ENCODE measurements around the gene IFI16. TPM values are rescaled to one million over a fixed set of nuclear protein-coding genes. Genes with fewer than 3 reads are reported as not detected.

Gene IFI16
- total and polyA plus RNA-seq, 10 of the 15 experiments (the other 5 are each of a cell fraction or from before 2014, with no cell fraction given): 120 to 375 (median 188) TPM

DNA sequence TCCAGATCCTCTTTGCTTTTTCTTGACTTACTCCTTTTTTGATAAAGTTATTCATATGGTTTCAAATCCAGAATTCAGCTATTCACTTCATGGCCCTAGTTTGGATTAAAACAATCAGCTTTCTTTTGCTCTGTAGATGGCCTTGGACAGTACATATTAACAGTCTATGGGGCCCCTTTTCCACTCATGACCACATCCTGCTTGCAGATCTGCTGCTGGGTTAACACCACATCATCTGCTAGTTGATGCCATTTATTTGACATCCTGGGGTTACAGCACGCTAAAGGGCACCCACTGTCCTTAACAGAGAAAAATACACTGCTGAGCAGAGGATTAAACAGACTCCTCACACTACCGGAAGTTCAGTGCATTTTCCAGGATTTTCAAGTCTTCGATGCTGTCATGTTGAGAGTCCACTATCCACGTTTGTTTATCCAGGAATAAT lies 941 bp upstream of the IFI16 start:
- H3K27me3 ChIP-seq (replicated peaks in 1 of 2; ENCODE audit: control insufficient read depth in 2 of 2, insufficient read depth in 2 of 2, low read length in 1 of 2): no peaks in the 10 kb centered on the region
- H3K36me3 ChIP-seq (ENCODE audit: control insufficient read depth in 2 of 2, insufficient read depth in 2 of 2, low read length in 1 of 2): peaks cover 0 to 4% of the 10 kb centered on the region in 2 experiments; a peak in 1 of 4 replicates
- peaks cover 50% of the 10 kb centered on the region for H3K79me2 ChIP-seq (ENCODE audit: control insufficient read depth, insufficient read depth, low read length)
- H3K9ac ChIP-seq (ENCODE audit: control insufficient read depth, insufficient read depth, low read length): peak overlapping the region; percentile 99
- intact Hi-C loops (cut with micrococcal nuclease; ENCODE audit: unreplicated experiment) (loop anchor here (1.0 to 2.0 kb wide), 3 partner anchors 69 to 724 kb away; partner anchors contain the start of gene MNDA), in situ Hi-C loops (cut with MboI) (loop anchor here (5.0 to 10.0 kb wide), 2 partner anchors 176 to 724 kb away; partner anchors contain the start of genes CD1C and MNDA)
- peak; percentile 69 for DNase-seq (ENCODE audit: low read depth, low spot score)
- POLR2A ChIA-PET: interaction anchor here (0.6 to 4.5 kb wide), 7 partner anchors 9 to 1021 kb away, joined by 3 to 46 read pairs (median 3); partner anchors contain the start of gene AIM2
- H3K4me2 ChIP-seq (ENCODE audit: control insufficient read depth, insufficient read depth): peak overlapping the region; percentile 97
- FAIRE-seq: peak; percentile 68
- CTCF ChIA-PET: interaction anchor here (1.4 to 4.3 kb wide), 5 partner anchors 9 to 178 kb away, joined by 3 to 37 read pairs (median 11); partner anchors contain the start of gene AIM2
- peak; percentile 77 for ATAC-seq
- WGBS (ENCODE audit: insufficient coverage, insufficient replicate concordance, low lambda C conversion rate, missing lambda C conversion rate): 2% methylated on average over 4 of the region's 4 CpGs
- SMC1A ChIA-PET (ENCODE audit: uncharacterized antibody, unreplicated experiment): interaction anchor here (0.7 to 3.9 kb wide), 14 partner anchors 9 to 511 kb away, joined by 3 to 32 read pairs (median 5); partner anchors contain the start of genes AIM2 and MNDA
- peak overlapping the region; percentile 100 for H3K27ac ChIP-seq (ENCODE audit: control insufficient read depth, insufficient read depth)
- RAD21 ChIA-PET (ENCODE audit: unreplicated experiment): interaction anchor here (1.0 to 3.4 kb wide), 9 partner anchors 13 to 805 kb away, joined by 3 to 39 read pairs (median 4); partner anchors contain the start of genes AIM2 and MNDA
- BruUV-seq (replicated peaks): no TSS peak
- H3K4me3 ChIP-seq: peak overlapping the region; percentile 91
- peak overlapping the region; percentile 53 for H2AFZ ChIP-seq (ENCODE audit: control insufficient read depth, low read depth, low read length)
- no peaks in the 10 kb centered on the region; the same call in 2 of the 3 replicates for H3K9me3 ChIP-seq (replicated peaks; ENCODE audit: control insufficient read depth, insufficient read depth, low read length)
- no peaks in the 10 kb centered on the region for H4K20me1 ChIP-seq (ENCODE audit: control insufficient read depth, insufficient read depth)
- peaks cover 15% of the 10 kb centered on the region; the same call in 1 of the 2 replicates for H3K4me1 ChIP-seq (ENCODE audit: control insufficient read depth, insufficient read depth, low read length)
- TF ChIP-seq ETV6 (conservative IDR thresholded peaks at IDR 0.05 in 1 of 2, IDR thresholded peaks at IDR 0.05 in 1 of 2; ENCODE audit: borderline replicate concordance in 1 of 2, low read depth in 1 of 2) (peak in 1 of 2 experiments; percentile 33; a peak in 1 of 4 replicates), CUX1 (IDR thresholded peaks at IDR 0.05; ENCODE audit: insufficient replicate concordance, low read depth, low read length) (no peak), NBN (IDR thresholded peaks at IDR 0.05) (peak; percentile 77), ZNF687 (IDR thresholded peaks at IDR 0.05) (peak; percentile 87), ZZZ3 (IDR thresholded peaks at IDR 0.05; ENCODE audit: control insufficient read depth, insufficient read length, low read depth) (no peak), HDGF (IDR thresholded peaks at IDR 0.05) (no peak), BRCA1 (IDR thresholded peaks at IDR 0.05; ENCODE audit: low read depth, low read length) (no peak), TARDBP (IDR thresholded peaks at IDR 0.05; ENCODE audit: borderline replicate concordance) (no peak), RELB (IDR thresholded peaks at IDR 0.05; ENCODE audit: low read depth) (peak; percentile 52; the same call in 1 of the 2 replicates)
- TF ChIP-seq, protein P1, sequence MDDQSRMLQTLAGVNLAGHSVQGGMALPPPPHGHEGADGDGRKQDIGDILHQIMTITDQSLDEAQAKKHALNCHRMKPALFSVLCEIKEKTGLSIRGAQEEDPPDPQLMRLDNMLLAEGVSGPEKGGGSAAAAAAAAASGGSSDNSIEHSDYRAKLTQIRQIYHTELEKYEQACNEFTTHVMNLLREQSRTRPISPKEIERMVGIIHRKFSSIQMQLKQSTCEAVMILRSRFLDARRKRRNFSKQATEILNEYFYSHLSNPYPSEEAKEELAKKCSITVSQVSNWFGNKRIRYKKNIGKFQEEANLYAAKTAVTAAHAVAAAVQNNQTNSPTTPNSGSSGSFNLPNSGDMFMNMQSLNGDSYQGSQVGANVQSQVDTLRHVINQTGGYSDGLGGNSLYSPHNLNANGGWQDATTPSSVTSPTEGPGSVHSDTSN (IDR thresholded peaks at IDR 0.05; ENCODE audit: insufficient replicate concordance, low read depth, low read length): no peak
